ENCODE results near the gene TRHDE.

Gene TRHDE

GRCh38 chr12:72269491-72269890, 2.7 kb upstream of the TRHDE start:
- no peaks in the 10 kb centered on the region for H3K4me1 ChIP-seq (ENCODE audit: insufficient read depth, low read length, severe bottlenecking)
- H3K27me3 ChIP-seq (ENCODE audit: insufficient read depth, low read length), result no peaks in the 10 kb centered on the region
- no peak overlapping the region for H3K4me2 ChIP-seq (ENCODE audit: low read length)

GRCh38 chr12:72270246-72270645, 1.9 kb upstream of the TRHDE start:
- Histone ChIP-seq H3K27ac (ENCODE audit: low read depth, low read length, poor library complexity, severe bottlenecking) (no peak overlapping the region), H3K4me3 (ENCODE audit: low read depth, low read length, poor library complexity, severe bottlenecking) (no peak overlapping the region), H3K36me3 (ENCODE audit: insufficient read depth, low read length) (no peaks in the 10 kb centered on the region), H3K4me2 (ENCODE audit: low read length) (no peak overlapping the region), H3K9me2 (ENCODE audit: low read depth, low read length) (no peaks in the 10 kb centered on the region), H4K20me1 (ENCODE audit: insufficient read depth, low read length) (no peaks in the 10 kb centered on the region), H3K79me2 (ENCODE audit: insufficient read depth, low read length) (no peaks in the 10 kb centered on the region), H3K9ac (ENCODE audit: low read length) (no peak overlapping the region), H3K9me3 (ENCODE audit: low read length) (no peaks in the 10 kb centered on the region), H3K27me3 (ENCODE audit: insufficient read depth, low read length) (no peaks in the 10 kb centered on the region), H2AFZ (ENCODE audit: low read length) (no peak overlapping the region), H3F3A (ENCODE audit: insufficient read depth, low read length) (no peaks in the 10 kb centered on the region), H3K4me1 (ENCODE audit: insufficient read depth, low read length, severe bottlenecking) (no peaks in the 10 kb centered on the region)
- TF ChIP-seq EZH2 (IDR thresholded peaks at IDR 0.05; ENCODE audit: borderline replicate concordance, low read length) (no peak), CTCF (IDR thresholded peaks at IDR 0.05; ENCODE audit: low read length) (no peak)

More at GRCh38 chr12:72269491-72269890, 2.7 kb upstream of the TRHDE start:
- Histone ChIP-seq H3K9me3 (ENCODE audit: low read length) (no peaks in the 10 kb centered on the region), H3K27ac (ENCODE audit: low read depth, low read length, poor library complexity, severe bottlenecking) (no peak overlapping the region), H3K9me2 (ENCODE audit: low read depth, low read length) (no peaks in the 10 kb centered on the region), H3K36me3 (ENCODE audit: insufficient read depth, low read length) (no peaks in the 10 kb centered on the region), H3F3A (ENCODE audit: insufficient read depth, low read length) (no peaks in the 10 kb centered on the region), H4K20me1 (ENCODE audit: insufficient read depth, low read length) (no peaks in the 10 kb centered on the region), H3K79me2 (ENCODE audit: insufficient read depth, low read length) (no peaks in the 10 kb centered on the region), H3K4me3 (ENCODE audit: low read depth, low read length, poor library complexity, severe bottlenecking) (no peak overlapping the region), H3K9ac (ENCODE audit: low read length) (no peak overlapping the region), H2AFZ (ENCODE audit: low read length) (no peak overlapping the region)
- TF ChIP-seq EZH2 (IDR thresholded peaks at IDR 0.05; ENCODE audit: borderline replicate concordance, low read length) (no peak), CTCF (IDR thresholded peaks at IDR 0.05; ENCODE audit: low read length) (no peak)

GRCh38 chr12:72270961-72271360, 1.2 kb upstream of the TRHDE start:
- no peak overlapping the region for H3K4me2 ChIP-seq (ENCODE audit: low read length)
- H3K4me1 ChIP-seq (ENCODE audit: insufficient read depth, low read length, severe bottlenecking), result no peaks in the 10 kb centered on the region
- no peak overlapping the region for H3K9ac ChIP-seq (ENCODE audit: low read length)
- no peaks in the 10 kb centered on the region for H3K79me2 ChIP-seq (ENCODE audit: insufficient read depth, low read length)
- TF ChIP-seq EZH2 (IDR thresholded peaks at IDR 0.05; ENCODE audit: borderline replicate concordance, low read length) (no peak), CTCF (IDR thresholded peaks at IDR 0.05; ENCODE audit: low read length) (no peak)
- H3K9me3 ChIP-seq (ENCODE audit: low read length), result no peaks in the 10 kb centered on the region
- no peak overlapping the region for H2AFZ ChIP-seq (ENCODE audit: low read length)
- H3K27me3 ChIP-seq (ENCODE audit: insufficient read depth, low read length), result no peaks in the 10 kb centered on the region
- no peaks in the 10 kb centered on the region for H4K20me1 ChIP-seq (ENCODE audit: insufficient read depth, low read length)
- H3K4me3 ChIP-seq (ENCODE audit: low read depth, low read length, poor library complexity, severe bottlenecking), result no peak overlapping the region
- H3K27ac ChIP-seq (ENCODE audit: low read depth, low read length, poor library complexity, severe bottlenecking), result no peak overlapping the region
- no peaks in the 10 kb centered on the region for H3K9me2 ChIP-seq (ENCODE audit: low read depth, low read length)
- H3K36me3 ChIP-seq (ENCODE audit: insufficient read depth, low read length), result no peaks in the 10 kb centered on the region
- H3F3A ChIP-seq (ENCODE audit: insufficient read depth, low read length), result no peaks in the 10 kb centered on the region

All from OCI-LY1 (cell line).